ENCODE results near the gene SPACA9. TPM values are rescaled to one million over a fixed set of nuclear protein-coding genes. Genes with fewer than 3 reads are reported as not detected.

SPACA9 gene
- 3.2 and 9.2 TPM in 2 replicates for total RNA-seq

DNA sequence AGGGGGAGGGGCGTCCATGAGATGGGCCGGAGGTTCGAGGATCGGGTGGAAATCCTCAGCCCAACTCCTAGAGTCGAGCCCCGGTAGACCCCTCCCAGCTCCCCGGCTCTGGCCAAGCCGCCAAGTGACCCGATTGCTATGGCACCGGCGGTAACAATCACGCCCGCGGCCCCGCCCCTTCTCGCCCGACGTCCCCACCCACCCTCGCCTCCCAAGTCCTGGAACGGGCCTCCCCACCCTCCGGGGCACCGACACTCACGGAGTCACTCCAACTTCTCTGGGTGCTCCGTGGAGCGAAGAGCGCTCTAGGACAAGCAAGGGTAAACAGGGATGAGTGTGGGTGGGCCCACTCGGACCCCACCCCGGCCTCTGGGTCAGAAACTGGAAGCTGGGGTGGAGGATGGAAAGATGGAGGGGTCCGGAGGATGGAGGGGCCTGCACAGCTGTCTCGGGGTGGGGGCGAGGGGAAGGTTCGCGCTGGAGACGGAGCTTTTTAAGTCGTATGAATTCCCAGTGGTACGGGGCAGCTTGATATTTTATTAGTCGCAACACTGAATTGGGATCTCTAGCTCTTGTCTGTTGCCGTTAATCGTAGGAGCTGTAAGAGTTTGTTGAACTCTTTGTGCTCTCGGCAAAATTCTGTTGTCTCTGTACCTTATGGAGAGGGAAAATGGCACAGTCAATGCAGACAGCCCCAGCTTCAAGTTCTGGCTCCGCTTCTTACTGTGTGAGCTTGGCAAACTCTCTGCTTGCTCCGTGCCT, at the start of gene SPACA9:
Gene SPACA9, plus strand, starts transcription at position 204 of the 762 bp plus-strand sequence. CDS start 5,050 bp downstream, outside the sequence.

DNA sequence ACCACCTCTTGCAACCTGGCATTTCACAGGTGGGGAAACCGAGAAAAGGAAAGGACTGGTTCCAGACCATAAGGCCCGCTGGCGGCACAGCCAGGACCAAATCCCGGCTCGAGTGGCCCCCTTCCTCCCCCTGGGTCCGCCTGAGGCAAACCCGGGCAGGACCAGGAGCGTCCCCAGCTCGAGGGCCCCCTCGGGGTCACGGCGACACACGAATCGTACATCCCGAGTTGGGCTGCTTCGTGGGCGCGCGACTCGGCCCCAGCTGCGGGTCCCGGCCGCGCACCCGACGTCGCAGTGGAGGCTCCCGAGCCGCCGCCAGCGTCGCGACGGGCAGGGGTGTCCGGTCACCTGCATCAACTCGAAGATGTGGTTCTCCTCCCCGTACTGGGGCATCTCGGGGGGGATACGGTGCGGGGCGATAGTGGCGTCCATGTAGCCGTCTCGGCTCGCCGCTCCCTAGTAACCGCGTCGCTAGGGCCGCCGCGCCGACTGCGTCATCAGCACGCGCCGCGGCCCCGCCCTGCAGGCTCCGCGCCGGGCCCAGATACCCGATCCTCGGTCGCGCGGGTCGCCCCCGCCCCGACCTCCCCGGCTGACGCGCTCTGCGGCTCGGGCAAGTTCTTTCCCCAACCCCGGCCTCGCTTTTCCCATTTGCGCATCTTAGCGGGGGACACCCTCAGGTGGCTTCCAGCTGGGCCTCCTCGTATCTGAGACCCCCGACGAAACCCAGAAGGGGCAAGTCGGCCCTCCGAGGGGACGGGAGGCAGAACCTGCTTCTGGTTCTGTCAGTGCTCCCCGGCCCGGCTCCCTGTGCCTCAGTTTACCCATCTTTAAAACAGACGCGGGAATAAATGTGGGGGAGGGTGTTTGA, 639 bp upstream of the SPACA9 start, which contains the start of gene AK8:
Gene AK8, minus strand, starts transcription at position 461 of the 871 bp plus-strand sequence. Its CDS starts 29 bp downstream, at position 432.

Other genes with a start within 250 kb of the SPACA9 start
- gene DDX31, start 208.9 kb upstream of the SPACA9 start, total RNA-seq = 7.1 and 11.0 TPM in 2 replicates
- 8.1 and 9.7 TPM in 2 replicates for gene GTF3C4, start 208.4 kb upstream of the SPACA9 start, total RNA-seq
- 0.18 TPM in 1 of 2 replicates, not detected in the other for gene AK8, start 614 bp upstream of the SPACA9 start, total RNA-seq
- 20.8 and 22.7 TPM in 2 replicates for gene TSC1, start 65.7 kb downstream of the SPACA9 start, total RNA-seq
- not detected in 2 replicates for gene GFI1B, start 99.8 kb downstream of the SPACA9 start, total RNA-seq
- gene GTF3C5, start 152.1 kb downstream of the SPACA9 start, total RNA-seq = 41.8 and 54.2 TPM in 2 replicates
- under 0.01 TPM in 2 replicates for gene CEL, start 183.1 kb downstream of the SPACA9 start, total RNA-seq
- gene RALGDS, start 242.3 kb downstream of the SPACA9 start, total RNA-seq = 16.1 and 18.4 TPM in 2 replicates